CD4-positive, alpha-beta T cell treated with Interleukin-12 subunit alpha and Interleukin-12 subunit beta, for 1 hour (primary cell): ENCODE results near the gene ZYG11A.
A peak's percentile ranks its signal among the peaks of the same experiment; 100 is the strongest.

Source experiments
- DNase-seq: peaks from one replicate; pipeline ENCODE4 v3.0.0-alpha.2; 2020

ZYG11A gene

DNA sequence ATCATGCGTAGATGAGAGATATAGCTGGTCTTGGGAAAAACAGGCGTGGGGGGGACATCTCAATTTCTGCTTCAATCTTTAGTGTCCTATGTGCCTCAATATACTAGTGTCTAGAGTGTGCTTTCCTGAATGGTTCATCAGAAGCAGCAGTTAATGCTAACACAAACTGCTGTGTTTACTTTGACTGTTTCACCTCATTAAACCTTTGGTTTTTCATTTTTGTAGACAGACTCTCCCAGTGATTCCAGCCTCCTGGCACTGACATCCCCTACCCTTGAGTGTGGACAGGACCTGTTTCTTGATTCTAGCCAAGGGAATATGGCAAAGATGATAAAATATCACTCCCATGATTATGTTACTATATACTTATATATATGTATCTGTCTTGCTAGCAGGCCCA, 37.6 kb downstream of the ZYG11A start:
- no peak for DNase-seq

DNA sequence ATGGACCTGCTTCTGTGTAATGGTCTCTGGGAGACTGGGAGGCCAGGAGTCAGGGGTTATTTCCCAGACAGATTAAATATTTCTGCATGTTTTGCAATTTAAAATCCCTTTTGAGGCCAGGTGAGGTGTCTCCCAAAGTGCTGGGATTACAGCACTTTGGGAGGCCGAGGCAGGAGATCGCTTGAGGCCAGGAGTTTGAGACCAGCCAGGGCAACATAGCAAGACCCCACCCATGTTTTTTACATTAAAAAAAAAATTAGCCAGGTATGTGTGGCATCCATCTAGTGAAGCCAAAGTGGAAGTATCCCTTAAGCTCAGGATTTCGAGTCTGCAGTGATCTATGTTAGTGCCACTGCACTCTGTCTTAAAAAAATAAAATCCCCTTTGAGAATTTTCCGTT, 44.9 kb downstream of the ZYG11A start:
- no peak for DNase-seq

DNA sequence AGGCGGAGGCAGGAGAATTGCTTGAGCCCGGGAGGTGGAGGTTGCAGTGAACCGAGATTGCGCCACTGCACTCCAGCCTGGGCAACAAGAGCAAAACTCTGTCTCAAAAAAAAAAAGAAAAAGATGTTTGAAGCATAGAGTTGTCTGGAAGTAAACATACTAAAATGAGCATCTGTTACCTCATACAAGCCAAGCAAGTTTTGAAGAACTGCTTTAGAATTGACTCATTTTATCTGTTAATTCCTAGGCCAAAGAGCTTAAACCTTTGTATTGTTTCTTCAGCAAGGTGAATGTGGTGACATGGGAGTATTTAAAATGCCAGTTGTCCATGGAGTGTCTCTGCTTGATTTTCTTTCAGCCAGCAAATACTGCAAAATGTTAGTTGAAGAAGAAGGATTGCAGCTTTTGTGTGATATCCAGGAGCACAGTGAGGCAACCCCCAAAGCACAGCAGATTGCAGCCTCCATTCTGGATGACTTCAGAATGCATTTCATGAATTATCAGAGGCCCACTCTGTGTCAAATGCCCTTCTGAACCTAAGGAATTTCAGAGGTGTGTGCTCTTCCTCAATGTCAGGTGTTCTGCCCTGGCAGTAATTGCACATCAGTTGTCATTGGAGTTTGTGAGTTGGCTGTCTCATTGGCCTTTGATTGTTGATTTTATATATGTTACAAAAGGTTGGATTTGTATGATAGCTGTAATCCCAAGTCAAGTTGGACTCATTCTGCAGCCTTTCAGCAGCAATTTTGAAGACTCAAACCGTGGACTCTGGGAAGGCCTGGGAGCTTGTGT, 50.1 kb downstream of the ZYG11A start:
- no peak for DNase-seq

DNA sequence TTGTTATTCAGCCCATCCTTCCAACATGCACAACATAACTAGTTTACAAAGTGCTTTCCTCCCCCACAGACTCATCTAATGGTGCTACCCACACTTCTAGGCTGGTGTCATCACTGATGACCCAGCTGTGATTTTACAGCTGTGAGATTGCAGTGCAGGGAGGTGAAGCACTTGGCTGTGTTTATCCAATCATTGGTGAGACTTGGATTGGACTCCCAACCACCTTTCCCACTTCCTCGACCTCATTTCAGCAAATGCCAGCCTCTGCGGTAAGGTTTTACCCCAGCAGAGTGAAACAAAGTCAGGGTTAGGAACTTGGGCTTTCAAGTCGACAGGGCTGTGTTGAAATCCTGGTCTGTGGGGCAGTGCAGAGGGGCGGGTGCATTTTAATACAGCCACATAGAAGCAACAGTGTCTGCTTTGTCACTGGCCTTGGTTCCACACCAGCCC, 56.9 kb downstream of the ZYG11A start:
- DNase-seq = no peak

DNA sequence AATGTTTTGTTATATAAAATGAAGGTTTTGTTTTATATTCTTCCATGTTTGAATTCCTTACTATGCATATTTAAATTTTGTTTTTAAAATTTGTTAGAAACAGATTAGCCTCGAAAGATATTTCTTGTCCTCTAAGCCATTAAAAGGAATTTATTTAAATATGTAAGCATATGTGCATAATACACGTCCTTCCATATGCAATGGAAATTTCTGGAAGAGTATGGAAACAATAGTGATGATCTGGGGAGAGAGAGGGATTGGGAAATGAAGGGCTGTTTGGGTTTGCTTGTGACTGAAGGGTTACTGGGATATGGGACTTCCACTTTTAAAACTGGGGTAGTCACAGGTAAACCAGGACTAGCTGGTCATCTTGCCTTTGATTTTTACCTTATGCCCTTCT, 57.8 kb downstream of the ZYG11A start:
- DNase-seq = no peak

DNA sequence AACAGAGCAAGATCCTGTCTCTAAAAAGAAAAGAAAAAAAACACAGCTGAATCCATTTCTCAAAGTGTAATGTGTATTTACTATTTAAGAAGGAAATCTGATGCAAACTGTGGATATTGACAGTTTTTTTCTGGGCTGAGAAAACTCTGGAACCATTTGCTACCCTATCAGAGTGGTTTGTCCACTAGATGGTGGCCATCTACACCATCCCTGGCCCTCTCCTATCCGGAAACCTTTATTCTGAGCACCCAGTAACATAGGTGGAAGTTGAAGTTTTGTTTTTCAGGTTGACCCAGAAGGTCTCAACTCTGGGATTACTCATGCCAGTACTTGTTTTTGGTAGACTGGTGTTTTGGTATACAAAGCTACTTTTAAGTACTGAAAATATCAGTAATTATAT, 58.8 kb downstream of the ZYG11A start:
- DNase-seq = no peak

DNA sequence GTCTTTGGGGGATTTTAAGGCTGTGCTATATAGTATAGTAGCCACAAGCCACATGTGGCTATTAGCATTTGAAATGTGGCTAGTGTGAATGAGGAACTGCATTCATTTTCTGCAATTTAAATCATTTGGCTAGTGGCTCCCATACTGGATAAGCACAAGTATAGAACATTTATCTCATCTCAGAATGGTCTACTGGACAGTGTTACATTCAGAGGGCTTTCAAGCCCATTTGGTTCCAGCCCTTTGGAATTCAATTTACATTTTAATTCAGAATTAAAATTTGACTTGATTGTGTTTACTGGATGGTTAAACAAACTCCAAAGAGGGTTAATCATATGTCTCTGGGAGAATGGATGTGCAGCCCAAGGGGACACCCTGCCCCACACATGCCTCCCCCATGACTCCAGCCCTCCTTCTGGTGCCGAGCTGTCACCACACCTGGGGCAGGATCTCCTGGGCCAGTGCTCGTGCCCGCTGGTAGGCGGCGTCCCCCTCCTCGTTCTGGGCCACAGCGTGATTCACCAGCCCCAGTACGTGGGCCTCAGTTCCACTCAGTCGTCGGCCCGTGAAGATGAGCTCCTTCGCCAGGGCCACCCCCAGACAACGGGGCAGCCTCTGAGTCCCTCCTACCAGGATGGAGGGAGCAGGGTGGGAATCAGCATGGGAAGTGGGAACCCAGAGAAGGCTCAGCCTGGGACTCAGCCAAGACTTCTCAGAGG, 61.8 kb downstream of the ZYG11A start:
- DNase-seq = no peak

DNA sequence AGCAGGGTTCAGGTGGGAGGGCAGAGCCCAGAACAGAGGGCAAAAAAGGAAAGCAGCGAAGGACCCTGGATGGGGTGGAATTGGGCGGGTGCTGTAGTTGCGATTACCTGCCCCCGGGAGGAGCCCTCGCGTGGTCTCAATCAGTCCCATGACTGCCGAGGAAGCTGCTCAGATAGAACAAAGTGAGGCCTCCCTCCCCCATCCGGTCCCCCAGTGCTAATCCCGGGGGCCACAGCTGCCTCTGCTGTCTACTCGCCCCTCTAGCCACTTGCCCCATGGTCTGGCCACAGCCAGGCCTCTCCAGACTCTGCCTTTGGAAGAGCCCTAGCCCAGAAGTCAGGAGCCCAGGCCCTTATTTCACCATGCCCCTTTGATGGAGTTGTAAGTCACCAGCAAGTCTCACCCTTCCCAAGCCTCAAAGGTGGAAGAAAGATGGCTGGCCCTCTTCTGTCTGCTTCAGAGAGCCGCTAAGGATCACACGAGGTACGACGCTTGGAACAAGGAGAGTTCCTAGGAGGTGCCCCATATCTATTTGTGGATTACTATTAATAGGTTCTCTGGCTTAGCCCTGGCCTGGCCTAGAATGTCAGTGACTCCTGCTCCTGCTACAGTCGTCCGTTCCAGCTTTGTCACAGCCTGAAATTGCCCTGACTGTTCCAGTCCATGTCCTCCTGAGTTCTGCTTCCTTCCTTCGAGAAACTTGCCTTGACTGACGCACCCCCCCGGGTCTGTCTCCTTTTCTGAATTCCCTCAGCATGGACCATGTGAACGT, 62.6 kb downstream of the ZYG11A start:
- DNase-seq = peak; percentile 28

DNA sequence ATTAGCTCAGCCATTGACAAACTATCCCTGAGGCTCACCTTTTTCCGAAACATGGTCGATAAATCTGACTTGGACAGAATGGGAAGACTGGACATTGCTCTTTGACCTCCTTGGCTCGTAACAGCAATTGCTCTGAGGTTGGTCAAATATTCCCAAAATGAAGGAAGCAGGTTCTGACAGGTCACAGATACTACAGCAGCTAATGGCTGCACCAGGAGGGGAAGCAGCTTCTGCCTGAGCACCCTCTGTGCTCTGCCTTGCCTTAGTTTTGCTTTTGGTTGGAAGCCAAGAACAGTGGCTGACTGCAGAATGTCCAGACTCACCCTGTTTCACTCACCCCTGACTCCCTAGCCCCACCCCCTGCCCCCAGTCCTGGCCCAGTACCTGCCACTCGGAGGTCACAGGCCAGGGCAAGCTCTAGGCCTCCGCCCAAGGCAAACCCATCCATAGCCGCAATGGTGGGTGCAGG, 63.6 kb downstream of the ZYG11A start:
- no peak for DNase-seq

DNA sequence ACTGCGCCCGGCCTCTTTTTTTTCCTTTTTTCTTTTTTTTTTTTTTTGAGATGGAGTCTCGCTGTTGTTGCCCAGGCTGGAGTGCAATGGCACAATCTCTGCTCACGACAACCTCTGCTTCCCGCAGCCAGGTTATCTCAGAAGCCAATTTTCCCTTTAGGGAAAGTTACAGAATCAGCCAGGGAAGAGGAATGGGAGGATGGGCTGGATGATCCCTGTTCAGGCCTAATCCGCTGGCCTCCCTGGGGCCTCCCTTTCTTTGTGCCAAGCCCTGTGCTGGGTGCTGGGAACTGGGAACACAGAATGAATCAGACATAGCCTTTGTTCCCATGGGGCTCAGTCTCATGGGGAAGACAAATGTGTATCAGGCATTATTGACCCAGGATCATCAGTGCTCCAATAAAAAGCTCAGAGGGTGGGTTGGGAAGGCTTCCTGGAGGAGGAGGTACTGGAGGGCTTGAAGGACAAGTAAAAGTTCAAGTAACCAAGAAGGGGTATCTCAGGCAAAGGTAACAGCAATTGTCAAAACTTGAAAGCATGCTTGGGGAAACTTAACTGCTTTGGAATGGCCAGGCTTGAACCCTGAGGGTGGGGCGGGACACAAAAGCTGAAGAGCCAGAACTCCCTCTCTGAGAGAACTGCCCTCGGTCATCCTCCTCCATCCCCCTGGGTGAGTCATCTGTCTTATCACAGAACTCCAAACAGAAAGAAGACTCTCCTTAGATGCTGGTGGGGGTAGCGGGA, 64.7 kb downstream of the ZYG11A start:
- no peak for DNase-seq

DNA sequence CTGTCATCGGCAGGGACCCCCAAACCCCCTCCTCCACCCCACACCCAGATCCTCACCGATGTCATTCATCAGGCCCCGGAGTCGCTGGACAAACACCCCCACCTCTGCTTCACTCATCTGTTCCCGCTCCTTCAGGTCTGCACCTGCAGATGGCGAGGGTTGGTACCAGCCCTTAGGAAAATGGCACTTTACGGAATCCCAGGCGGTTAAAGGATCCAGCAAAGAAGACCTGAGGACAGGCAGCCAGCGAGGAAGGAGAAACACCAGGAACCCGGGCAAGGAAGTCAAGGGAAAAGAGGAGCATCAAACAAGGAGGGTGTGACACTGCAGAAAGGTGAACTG, 65.2 kb downstream of the ZYG11A start:
- no peak for DNase-seq

DNA sequence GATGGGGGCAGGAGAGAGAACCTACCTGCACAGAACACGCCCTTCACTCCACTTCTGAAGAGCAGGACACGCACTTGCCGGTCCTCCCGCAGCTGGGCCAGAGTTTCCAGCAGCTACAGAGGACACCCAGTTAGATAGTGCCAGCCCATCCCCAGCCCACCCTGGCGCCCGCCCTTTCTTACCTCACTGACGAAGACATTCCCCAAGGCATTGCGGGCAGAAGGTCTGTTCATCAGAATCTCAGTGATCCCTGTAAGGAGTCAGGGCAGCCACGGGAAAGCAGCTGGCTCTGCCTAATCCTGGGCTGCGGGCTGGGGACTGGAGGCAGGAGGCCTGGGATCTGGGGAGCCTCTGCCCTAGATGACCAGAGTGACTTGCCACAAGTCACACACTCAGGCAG, 69.0 kb downstream of the ZYG11A start:
- DNase-seq = no peak

DNA sequence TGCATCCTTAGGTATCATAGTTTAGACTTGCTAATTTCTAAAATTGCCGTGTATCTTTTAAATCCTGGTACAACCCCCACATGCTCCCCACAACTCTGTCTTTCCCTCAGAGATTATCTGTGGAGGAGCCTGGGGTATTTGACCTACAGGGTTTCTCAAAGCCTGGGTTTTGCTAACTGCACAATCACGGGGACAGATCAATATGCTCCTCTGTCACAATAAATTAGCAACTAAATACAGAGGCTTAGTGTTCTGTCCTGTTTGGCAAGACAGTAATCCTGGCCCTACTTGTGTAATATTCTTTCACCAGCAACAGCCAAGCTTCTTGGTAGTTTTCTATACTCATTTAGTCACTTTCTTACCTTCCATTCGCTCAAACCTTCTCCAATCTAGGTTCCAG, 70.5 kb downstream of the ZYG11A start:
- DNase-seq = no peak

DNA sequence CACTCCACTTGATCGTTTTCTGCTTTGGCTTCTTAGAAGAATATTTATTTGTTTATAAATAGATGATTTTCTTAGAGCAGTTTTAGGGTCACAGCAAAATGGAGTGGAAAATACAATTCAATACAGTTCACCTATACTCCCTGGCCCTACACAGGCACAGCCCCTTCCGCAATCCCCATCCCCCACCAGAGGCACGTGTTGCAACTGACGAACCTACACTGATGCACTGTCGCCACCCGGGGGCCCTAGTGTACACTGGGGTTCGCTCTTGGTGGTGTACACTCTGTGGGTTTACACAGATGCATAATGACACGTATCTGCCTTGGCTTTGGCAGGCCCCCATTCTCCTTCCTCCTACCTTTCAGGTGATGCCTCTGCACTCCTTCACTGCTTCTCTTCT, 71.0 kb downstream of the ZYG11A start:
- no peak for DNase-seq

DNA sequence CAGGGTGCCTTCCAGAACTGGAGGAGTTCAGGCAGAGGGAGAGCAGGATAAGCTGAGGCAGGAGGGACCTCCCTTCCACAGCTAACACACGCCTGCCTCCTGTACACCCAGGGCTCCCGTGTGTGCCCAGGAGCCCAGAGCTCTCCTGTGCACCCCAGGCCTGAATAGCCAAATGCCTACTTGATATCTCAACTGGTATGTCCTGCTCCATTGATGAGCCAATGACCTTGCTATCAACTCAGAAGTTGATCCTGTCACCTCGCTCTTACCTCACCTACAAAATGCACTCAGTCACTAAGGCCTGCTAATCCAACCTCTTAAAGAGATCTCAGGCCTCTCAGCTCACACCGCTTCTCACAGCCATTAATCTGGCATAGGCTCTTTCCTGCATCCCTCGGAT, 71.9 kb downstream of the ZYG11A start:
- DNase-seq = no peak

DNA sequence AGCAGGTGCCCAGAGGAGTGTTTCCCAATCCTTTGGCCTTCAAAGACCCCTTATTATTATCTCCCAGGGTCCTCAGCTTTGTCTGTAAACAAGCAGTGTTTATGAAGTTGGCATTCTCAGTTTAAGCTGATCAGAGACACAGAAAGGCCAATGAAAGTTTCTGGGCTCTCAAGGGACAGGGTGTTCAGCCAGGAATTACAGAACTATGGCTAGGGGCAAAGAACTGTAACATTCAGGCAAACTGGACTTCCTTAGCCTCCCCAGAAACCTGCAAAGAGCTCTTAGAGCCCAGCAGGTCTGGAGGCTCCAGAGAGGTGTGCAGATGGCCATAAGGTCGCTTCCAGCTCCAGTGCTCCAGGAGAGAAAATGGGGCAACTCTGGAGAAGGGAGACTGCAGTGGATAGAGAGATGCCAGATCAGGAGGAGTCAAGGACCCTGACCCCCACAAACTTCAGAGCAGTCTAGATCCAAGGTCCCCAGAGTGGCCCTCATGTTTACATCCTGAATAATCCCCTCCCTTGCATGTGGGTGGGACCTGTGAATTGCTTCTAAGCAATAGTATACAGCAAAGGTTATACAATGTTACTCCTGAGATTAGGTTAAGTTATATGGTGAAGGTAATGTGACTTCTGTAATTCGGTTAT, 72.8 kb downstream of the ZYG11A start:
- DNase-seq = no peak

DNA sequence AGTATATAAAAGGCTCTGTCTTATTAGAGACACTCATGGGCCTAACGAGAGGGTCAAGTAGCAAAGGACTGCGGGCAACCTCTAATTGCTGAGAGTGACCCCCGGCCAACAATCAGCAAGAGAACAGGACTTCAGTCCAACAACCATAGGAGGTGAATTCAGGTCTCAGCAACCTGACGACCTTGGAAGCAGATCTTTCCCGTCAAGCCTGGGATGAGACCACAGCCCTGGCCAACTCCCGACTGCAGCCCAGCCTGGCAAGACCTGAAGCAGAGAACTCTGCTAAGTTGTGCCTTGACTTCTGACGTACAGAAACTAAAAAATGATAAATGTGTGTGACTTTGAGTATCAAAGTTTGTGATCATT, 73.3 kb downstream of the ZYG11A start:
- DNase-seq = no peak

DNA sequence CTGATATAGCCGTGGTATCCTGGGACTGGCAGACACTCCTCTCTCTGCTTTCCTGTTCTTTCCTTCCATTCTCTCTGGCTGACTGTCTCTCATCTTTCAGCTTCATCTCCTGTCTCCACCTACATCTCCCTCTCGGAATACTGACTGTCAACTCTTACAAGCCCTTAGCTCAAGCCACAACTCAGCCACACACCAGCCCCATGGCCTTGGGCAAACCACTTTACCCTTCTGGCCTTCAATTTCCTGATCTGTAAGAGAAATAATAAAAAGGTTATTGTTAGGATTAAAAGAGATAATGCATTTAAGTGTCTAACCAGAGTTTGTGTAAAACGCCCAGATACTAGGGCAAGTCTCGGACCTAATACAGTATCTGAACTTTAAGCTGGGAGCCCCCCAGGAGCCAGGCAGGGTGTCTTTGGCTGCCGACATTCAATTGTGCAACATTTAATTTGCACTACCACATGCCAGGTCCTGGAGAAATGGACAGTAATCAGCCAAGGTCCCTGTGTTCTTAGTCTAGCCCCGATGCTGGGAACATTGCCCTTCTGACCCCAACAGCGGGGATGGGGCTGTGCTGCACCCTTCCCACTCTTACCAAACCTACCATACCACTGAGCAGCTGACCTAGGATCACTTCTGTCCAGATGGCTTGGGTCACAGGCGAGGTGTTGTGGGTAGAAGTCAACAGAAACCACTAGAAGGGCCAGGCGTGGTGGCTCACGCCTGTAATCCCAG, 73.8 kb downstream of the ZYG11A start:
- no peak for DNase-seq

DNA sequence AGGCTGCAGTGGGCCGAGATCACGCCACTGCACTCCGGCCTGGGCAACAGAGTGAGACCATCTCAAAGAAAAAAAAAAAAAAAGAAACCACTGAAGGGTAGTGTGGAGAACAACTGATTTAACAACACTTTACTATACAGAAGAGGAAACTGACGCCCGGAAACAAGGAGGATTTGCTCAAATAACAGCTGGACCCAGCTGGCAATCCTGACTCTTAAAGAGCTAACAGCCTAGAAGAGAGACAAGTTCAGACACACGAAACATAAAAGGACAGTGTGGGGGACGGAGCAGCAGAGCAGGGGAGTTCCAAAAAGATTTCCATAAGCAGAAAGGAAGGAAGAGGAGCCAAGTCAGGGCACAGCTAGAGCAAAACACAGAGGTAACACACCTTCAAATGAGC, 74.6 kb downstream of the ZYG11A start:
- DNase-seq = no peak

DNA sequence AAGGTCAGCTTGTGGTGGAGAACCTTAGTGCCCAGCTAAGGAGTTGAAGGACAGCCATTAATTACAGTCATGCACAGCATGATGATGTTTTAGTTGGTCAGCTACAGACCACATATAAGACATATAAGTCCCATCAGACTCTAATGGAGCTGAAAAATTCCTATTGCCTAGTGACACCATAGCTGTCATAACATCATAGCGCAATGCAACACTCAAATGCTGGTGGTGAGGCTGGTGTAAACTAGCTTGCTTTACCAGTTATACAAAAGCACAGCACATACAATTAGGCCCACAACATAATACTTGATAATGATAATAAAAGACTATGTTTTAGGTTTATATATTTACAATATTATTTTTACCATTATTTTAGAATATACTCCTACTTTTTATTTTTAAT, 75.0 kb downstream of the ZYG11A start:
- no peak for DNase-seq

DNA sequence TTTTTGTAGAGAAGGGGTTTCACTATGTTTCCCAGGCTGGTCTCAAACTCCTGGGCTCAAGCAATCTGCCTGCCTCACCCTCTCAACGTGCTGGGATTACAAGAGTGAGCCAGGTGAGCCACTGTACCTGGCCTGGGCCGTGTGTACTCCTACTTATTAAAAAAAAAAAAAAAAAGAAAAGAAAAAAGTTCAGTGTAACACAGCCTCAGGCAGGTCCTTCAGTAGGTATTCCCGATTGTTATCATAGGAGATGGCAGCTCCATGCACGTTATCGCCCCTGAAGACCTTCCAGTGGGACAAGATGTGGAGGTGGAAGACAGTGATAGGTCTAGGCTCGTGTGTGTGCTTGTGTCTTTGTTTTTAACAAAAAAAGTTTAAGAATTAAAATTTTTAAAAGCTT, 75.6 kb downstream of the ZYG11A start:
- DNase-seq = no peak
